ENCODE results near the gene PDLIM4.

DNA sequence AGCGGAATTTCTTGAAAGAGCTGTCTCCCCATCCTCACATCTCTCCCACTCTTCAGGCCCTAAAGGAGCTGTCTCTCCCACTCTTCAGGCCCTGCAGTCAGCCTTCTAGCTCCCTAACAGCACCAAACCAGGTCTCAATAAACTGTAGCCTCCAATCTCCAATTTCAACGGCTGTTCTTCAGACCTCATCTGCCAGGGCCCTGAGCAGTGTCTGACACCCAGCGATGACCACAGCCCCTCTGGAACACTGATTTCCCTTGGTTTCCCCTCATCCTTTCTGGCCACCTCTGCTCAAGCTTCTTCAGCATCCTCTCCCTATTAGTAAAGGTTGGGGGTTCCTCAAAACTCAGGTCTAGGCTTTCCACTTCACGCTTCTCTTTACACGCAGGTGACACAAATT, 28.3 kb upstream of the PDLIM4 start:
- TF ChIP-seq EGR1 (IDR thresholded peaks at IDR 0.05) (no peak), TAF1 (IDR thresholded peaks at IDR 0.05; ENCODE audit: low read depth) (no peak), RAD21 (IDR thresholded peaks at IDR 0.05; ENCODE audit: low read depth) (no peak)
